ENCODE data around the gene ALG14.

- TF ChIP-seq POLR2A (IDR thresholded peaks at IDR 0.05) (no peak), CTCF (IDR thresholded peaks at IDR 0.05) (no peak)
Measured at GRCh38 chr1:95067062-95067461, 5.7 kb downstream of the ALG14 start.

Measured in thyroid gland (tissue), 4 donors.